SK-N-SH (cell line): ENCODE data around the gene FOXN4. TPM values are rescaled to one million over a fixed set of nuclear protein-coding genes. Genes with fewer than 3 reads are reported as not detected.

ENCODE experiments used
- CTCF ChIA-PET: fragments of 300-600, 350-600 bp; formaldehyde crosslinking; extraction: SDS; loops from one replicate; lab custom pipeline; 2021; lab: Yijun Ruan, JAX
- POLR2A ChIA-PET: fragments of 350-600 bp; sonication (Branson Sonifier 250); formaldehyde crosslinking; extraction: SDS; loops from one replicate; lab custom pipeline; 2020; ENCODE audit warnings: antibody characterized with exemption, inconsistent platforms; lab: Yijun Ruan, JAX
- DNase-seq: peaks from one replicate; pipeline ENCODE4 v3.0.0; 2012
- H2AFZ ChIP-seq: fragments of 200-600 bp; sonication (generic); 2 replicates; pipeline ENCODE4 v1.8.1; 2016; ENCODE audit warnings: antibody characterized with exemption, mild to moderate bottlenecking, low read depth
- H3F3A ChIP-seq: fragments of 200-600 bp; sonication (generic); replicated peaks from 2 replicates; pipeline ENCODE3; 2016; ENCODE audit warnings: antibody characterized with exemption, mild to moderate bottlenecking; ENCODE audit not compliant: insufficient read depth
- H3K27ac ChIP-seq, 2 experiments: fragments of 200-500 bp in 1 of 2; fragments of 200-600 bp in 1 of 2; sonication (Bioruptor generic) in 1 of 2; sonication (generic), shearing (Covaris generic) in 1 of 2; 2 replicates each; pipeline versions ENCODE4 v1.5.1 to v1.6.1; 2014 to 2016; ENCODE audit warnings: low read depth in 2 of 2, inconsistent platforms in 1 of 2, low read length in 1 of 2, mild to moderate bottlenecking in 1 of 2, mixed read lengths in 1 of 2
- H3K27me3 ChIP-seq: fragments of 200-600 bp; sonication (generic), shearing (Covaris generic); 2 replicates; pipeline ENCODE4 v1.6.1; 2016; ENCODE audit warnings: mixed run types; ENCODE audit not compliant: insufficient read depth
- H3K36me3 ChIP-seq, 2 experiments: fragments of 200-500 bp in 1 of 2; fragments of 200-600 bp in 1 of 2; sonication (Bioruptor generic) in 1 of 2; sonication (generic) in 1 of 2; replicated peaks in 1 of 2; 2 replicates each; pipeline versions ENCODE3 to v1.5.1; 2014 to 2016; ENCODE audit warnings: low read length in 1 of 2, mild to moderate bottlenecking in 1 of 2; ENCODE audit not compliant: insufficient read depth in 2 of 2, control insufficient read depth in 1 of 2
- H3K4me1 ChIP-seq, 2 experiments: fragments of 200-500 bp in 1 of 2; fragments of 200-600 bp in 1 of 2; sonication (Bioruptor generic) in 1 of 2; sonication (generic), shearing (Covaris generic) in 1 of 2; 2 replicates each; pipeline versions ENCODE4 v1.5.1 to v1.6.1; 2014 to 2016; ENCODE audit warnings: low read depth in 1 of 2, low read length in 1 of 2, mixed run types in 1 of 2; ENCODE audit not compliant: insufficient read depth in 2 of 2, control insufficient read depth in 1 of 2
- H3K4me2 ChIP-seq: fragments of 200-600 bp; sonication (generic), shearing (Covaris generic); 2 replicates; pipeline ENCODE4 v1.6.1; 2017; ENCODE audit warnings: mixed run types
- H3K4me3 ChIP-seq, 2 experiments: fragments of 200-500 bp in 1 of 2; fragments of 200-600 bp in 1 of 2; sonication (Bioruptor generic) in 1 of 2; sonication (generic), shearing (Covaris generic) in 1 of 2; 2 replicates each; pipeline versions ENCODE4 v1.5.1 to v1.8.1; 2014 to 2016; ENCODE audit warnings: low read depth in 2 of 2, inconsistent platforms in 1 of 2, low read length in 1 of 2, mild to moderate bottlenecking in 1 of 2, mixed read lengths in 1 of 2, moderate library complexity in 1 of 2
- H3K79me2 ChIP-seq: fragments of 200-600 bp; sonication (generic); 2 replicates; pipeline ENCODE4 v1.8.1; 2017; ENCODE audit warnings: mild to moderate bottlenecking; ENCODE audit not compliant: insufficient read depth
- H3K9ac ChIP-seq: fragments of 200-600 bp; sonication (generic); 2 replicates; pipeline ENCODE4 v1.6.1; 2017; ENCODE audit warnings: mixed run types
- H3K9me2 ChIP-seq: fragments of 200-600 bp; sonication (generic); 2 replicates; pipeline ENCODE4 v1.6.1; 2017; ENCODE audit warnings: mixed run types
- H3K9me3 ChIP-seq: fragments of 200-600 bp; sonication (generic); 2 replicates; pipeline ENCODE4 v1.6.1; 2017; ENCODE audit warnings: mixed run types, mild to moderate bottlenecking, moderate library complexity
- H4K20me1 ChIP-seq: fragments of 200-600 bp; sonication (generic); 2 replicates; pipeline ENCODE4 v1.6.1; 2017; ENCODE audit warnings: mild to moderate bottlenecking, mixed run types; ENCODE audit not compliant: insufficient read depth
- FOSL2 ChIP-seq: IDR thresholded peaks from 2 replicates; pipeline ENCODE4 v1.4.0; 2012; ENCODE audit warnings: low read depth, mild to moderate bottlenecking, moderate library complexity, borderline replicate concordance
- GABPA ChIP-seq: IDR thresholded peaks from 2 replicates; pipeline ENCODE4 v1.4.0; 2012; ENCODE audit warnings: low read depth, mild to moderate bottlenecking
- IRF3 ChIP-seq: fragments of 150-350 bp; IDR thresholded peaks from 2 replicates; pipeline ENCODE4 v1.6.1; 2016; ENCODE audit warnings: mild to moderate bottlenecking, low read depth, low read length
- JUND ChIP-seq: IDR thresholded peaks from 2 replicates; pipeline ENCODE4 v1.4.0; 2012
- MXI1 ChIP-seq: IDR thresholded peaks from 2 replicates; pipeline ENCODE4 v1.6.1; 2012; ENCODE audit warnings: mild to moderate bottlenecking, low read depth, low read length, improper control_type of control experiment
- POLR2AphosphoS5 ChIP-seq: IDR thresholded peaks from 2 replicates; pipeline ENCODE4 v1.6.1; 2012; ENCODE audit warnings: low read depth, low read length
- RAD21 ChIP-seq: IDR thresholded peaks from 2 replicates; pipeline ENCODE4 v1.6.1; 2012; ENCODE audit warnings: mild to moderate bottlenecking, low read length
- TAF1 ChIP-seq: IDR thresholded peaks from 2 replicates; pipeline ENCODE4 v1.6.1; 2012; ENCODE audit warnings: low read depth, mild to moderate bottlenecking, low read length, moderate library complexity, borderline replicate concordance
- TEAD4 ChIP-seq: IDR thresholded peaks from 2 replicates; pipeline ENCODE4 v1.4.0; 2012; ENCODE audit warnings: mild to moderate bottlenecking, borderline replicate concordance; ENCODE audit not compliant: insufficient read depth
- YY1 ChIP-seq: IDR thresholded peaks from 2 replicates; pipeline ENCODE4 v1.4.0; 2012; ENCODE audit warnings: low read depth, mild to moderate bottlenecking
- ZBTB33 ChIP-seq: IDR thresholded peaks from 2 replicates; pipeline ENCODE4 v1.4.0; 2012; ENCODE audit warnings: low read depth, borderline replicate concordance
- WGBS: methylation state at CpG from one replicate; pipeline ENCODE4 v1.1.6; 2017; ENCODE audit warnings: low lambda C conversion rate; 5-methylcytosine and 5-hydroxymethylcytosine counted together
- polyA plus RNA-seq, 3 experiments: library from polyadenylated mRNA; depleted of rRNA; stranded (reverse); fragments of >200 nt; gene quantifications; 2 replicates each; pipeline ENCODE4 v1.2.3, GENCODE V29; 2012
- TF ChIP-seq, protein P1 (sequence below): IDR thresholded peaks from 2 replicates; pipeline ENCODE4 v1.4.0; 2012; ENCODE audit warnings: low read depth
- TF ChIP-seq, protein P2 (sequence below): IDR thresholded peaks from 2 replicates; pipeline ENCODE4 v1.6.1; 2012; ENCODE audit warnings: mild to moderate bottlenecking, low read depth, low read length, moderate library complexity

The FOXN4 gene
- polyA plus RNA-seq, 1 of the 3 experiments (the other 2 are of a cell fraction) = 0.10 TPM

DNA sequence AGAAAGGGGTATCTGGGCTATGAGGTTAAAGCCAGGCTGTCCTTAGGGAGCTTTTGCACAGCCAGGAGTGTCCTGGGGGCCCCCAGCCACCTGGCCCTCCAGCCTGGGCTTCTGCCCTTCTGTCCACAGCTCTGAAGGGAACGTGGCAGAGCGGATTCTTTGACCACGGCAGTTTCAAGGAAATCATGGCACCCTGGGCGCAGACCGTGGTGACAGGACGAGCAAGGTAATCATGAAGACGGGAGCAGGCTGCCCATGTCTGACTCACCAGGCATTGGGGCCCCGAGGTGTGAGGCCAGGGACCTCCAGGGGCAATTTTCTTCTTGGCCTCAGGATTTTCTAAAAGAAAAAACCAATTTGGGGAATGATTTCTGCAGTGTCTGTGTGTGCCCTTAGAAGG is 53.1 kb downstream of the FOXN4 start:
- TF ChIP-seq RAD21 (no peak), YY1 (no peak), IRF3 (no peak), POLR2AphosphoS5 (no peak)
- POLR2A ChIA-PET = no interaction called here
- WGBS = 57% methylated on average over 5 of the region's 8 CpGs
- H3K9me2 ChIP-seq = no peaks in the 10 kb centered on the region
- DNase-seq = no peak
- H4K20me1 ChIP-seq = no peaks in the 10 kb centered on the region
- CTCF ChIA-PET = interaction anchor here (1.0 to 2.6 kb wide), 3 partner anchors 8 to 129 kb away, joined by 3 to 10 read pairs (median 5); no protein-coding TSS in a partner anchor
- no peaks in the 10 kb centered on the region for H3K36me3 ChIP-seq
- H3K4me3 ChIP-seq = no peak overlapping the region
- H3K27me3 ChIP-seq = no peaks in the 10 kb centered on the region
- H3F3A ChIP-seq = no peaks in the 10 kb centered on the region
- no peaks in the 10 kb centered on the region for H3K9me3 ChIP-seq
- H2AFZ ChIP-seq = no peak overlapping the region
- H3K27ac ChIP-seq = no peak overlapping the region
- no peak overlapping the region for H3K4me2 ChIP-seq
- no peak overlapping the region for H3K9ac ChIP-seq
- no peaks in the 10 kb centered on the region for H3K79me2 ChIP-seq
- H3K4me1 ChIP-seq = no peaks in the 10 kb centered on the region

DNA sequence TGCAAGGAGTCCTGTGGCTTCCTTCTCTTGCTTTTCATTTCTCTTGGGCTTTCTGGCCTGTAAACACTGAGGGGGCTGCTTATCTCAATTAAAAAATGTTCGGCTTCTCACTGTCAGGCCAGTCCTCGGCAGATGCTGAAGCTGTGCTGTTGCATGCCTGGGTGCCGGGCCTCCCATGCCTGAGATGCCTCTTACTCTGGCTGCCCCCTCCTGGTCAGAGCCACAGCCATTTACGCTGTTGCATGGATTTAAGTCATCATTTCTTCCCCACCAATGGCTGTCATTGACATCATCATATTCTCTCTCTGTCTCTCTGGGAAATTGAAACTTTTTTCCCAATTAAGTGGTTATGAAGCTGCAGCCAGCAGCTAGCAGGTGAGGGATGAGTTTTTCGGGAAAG is 53.7 kb downstream of the FOXN4 start:
- Histone ChIP-seq H3F3A (no peaks in the 10 kb centered on the region), H2AFZ (no peak overlapping the region), H4K20me1 (no peaks in the 10 kb centered on the region), H3K4me2 (no peak overlapping the region), H3K4me3 (no peak overlapping the region), H3K9ac (no peak overlapping the region), H3K27ac (no peak overlapping the region), H3K9me2 (no peaks in the 10 kb centered on the region), H3K79me2 (no peaks in the 10 kb centered on the region), H3K27me3 (no peaks in the 10 kb centered on the region), H3K4me1 (no peaks in the 10 kb centered on the region), H3K9me3 (no peaks in the 10 kb centered on the region), H3K36me3 (no peaks in the 10 kb centered on the region)
- TF ChIP-seq TAF1 = no peak
- TF ChIP-seq FOSL2 = no peak
- TF ChIP-seq, protein P1, sequence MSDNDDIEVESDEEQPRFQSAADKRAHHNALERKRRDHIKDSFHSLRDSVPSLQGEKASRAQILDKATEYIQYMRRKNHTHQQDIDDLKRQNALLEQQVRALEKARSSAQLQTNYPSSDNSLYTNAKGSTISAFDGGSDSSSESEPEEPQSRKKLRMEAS = no peak
- TF ChIP-seq TEAD4 = no peak
- peak; percentile 20; the same call in 1 of the 2 replicates for TF ChIP-seq RAD21
- TF ChIP-seq MXI1 = no peak
- CTCF ChIA-PET = interaction anchor here (1.2 to 2.6 kb wide), 4 partner anchors 8 to 144 kb away, joined by 3 to 10 read pairs (median 4); no protein-coding TSS in a partner anchor
- POLR2A ChIA-PET = no interaction called here
- WGBS = 88% methylated on average over 5 of the region's 5 CpGs
- no peak for DNase-seq

DNA sequence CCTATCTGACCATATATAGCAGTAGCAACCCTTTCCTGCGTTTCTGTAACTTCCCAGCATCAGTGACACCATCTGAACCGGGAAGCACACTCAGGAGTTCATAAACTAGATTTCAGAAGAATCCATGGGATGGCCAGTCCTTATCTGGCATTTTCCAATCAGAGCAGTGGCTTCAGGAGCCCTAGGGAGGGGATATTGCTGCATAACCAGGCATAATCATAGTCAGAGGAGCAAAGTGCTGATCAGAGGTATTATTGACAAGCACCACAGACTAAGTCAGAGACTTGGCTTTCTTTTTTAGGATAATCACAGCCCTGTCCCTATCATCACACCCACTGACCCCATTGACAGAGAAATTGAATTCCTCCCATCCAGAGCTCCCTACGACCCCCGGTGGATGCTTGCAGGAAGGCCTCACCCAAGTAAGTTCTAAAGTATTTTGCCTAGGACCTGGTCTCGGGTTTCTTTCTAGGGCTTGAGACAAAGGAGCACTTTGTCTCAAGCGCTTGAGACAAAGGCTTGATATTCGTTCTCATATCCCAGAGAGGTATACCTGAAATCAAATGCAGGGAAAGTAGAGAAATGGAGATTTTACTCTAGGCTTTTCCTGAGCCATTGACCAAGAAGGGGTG is 55.1 kb downstream of the FOXN4 start:
- Histone ChIP-seq H3K4me1 (no peaks in the 10 kb centered on the region), H3K79me2 (no peaks in the 10 kb centered on the region), H3K27me3 (no peaks in the 10 kb centered on the region), H2AFZ (no peak overlapping the region), H4K20me1 (no peaks in the 10 kb centered on the region), H3F3A (no peaks in the 10 kb centered on the region), H3K9me2 (no peaks in the 10 kb centered on the region), H3K4me2 (no peak overlapping the region), H3K9ac (no peak overlapping the region), H3K36me3 (no peaks in the 10 kb centered on the region), H3K9me3 (no peaks in the 10 kb centered on the region), H3K27ac (no peak overlapping the region), H3K4me3 (no peak overlapping the region; a peak in 1 of 4 replicates)
- POLR2A ChIA-PET = no interaction called here
- CTCF ChIA-PET = interaction anchor here (1.2 to 2.6 kb wide), 4 partner anchors 10 to 142 kb away, joined by 3 to 10 read pairs (median 8); no protein-coding TSS in a partner anchor
- WGBS = 82% methylated on average over 7 of the region's 7 CpGs
- DNase-seq = no peak
- TF ChIP-seq, protein P2, sequence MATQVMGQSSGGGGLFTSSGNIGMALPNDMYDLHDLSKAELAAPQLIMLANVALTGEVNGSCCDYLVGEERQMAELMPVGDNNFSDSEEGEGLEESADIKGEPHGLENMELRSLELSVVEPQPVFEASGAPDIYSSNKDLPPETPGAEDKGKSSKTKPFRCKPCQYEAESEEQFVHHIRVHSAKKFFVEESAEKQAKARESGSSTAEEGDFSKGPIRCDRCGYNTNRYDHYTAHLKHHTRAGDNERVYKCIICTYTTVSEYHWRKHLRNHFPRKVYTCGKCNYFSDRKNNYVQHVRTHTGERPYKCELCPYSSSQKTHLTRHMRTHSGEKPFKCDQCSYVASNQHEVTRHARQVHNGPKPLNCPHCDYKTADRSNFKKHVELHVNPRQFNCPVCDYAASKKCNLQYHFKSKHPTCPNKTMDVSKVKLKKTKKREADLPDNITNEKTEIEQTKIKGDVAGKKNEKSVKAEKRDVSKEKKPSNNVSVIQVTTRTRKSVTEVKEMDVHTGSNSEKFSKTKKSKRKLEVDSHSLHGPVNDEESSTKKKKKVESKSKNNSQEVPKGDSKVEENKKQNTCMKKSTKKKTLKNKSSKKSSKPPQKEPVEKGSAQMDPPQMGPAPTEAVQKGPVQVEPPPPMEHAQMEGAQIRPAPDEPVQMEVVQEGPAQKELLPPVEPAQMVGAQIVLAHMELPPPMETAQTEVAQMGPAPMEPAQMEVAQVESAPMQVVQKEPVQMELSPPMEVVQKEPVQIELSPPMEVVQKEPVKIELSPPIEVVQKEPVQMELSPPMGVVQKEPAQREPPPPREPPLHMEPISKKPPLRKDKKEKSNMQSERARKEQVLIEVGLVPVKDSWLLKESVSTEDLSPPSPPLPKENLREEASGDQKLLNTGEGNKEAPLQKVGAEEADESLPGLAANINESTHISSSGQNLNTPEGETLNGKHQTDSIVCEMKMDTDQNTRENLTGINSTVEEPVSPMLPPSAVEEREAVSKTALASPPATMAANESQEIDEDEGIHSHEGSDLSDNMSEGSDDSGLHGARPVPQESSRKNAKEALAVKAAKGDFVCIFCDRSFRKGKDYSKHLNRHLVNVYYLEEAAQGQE = no peak
- TF ChIP-seq JUND = no peak
- TF ChIP-seq ZBTB33 = no peak
- TF ChIP-seq GABPA = no peak
